ENCODE measurements around the gene OCIAD2. TPM values are rescaled to one million over a fixed set of nuclear protein-coding genes. Genes with fewer than 3 reads are reported as not detected.

The OCIAD2 gene
- total RNA-seq, 1 donor from 2014 or later = 29.7 TPM

Other genes with a start within 250 kb of the OCIAD2 start
- 48.7 and 51.5 TPM in 2 replicates for gene FRYL, start 126.5 kb downstream of the OCIAD2 start, total RNA-seq
- 129 and 141 TPM in 2 replicates for gene OCIAD1, start 75.7 kb downstream of the OCIAD2 start, total RNA-seq
- not detected in 2 replicates for gene CWH43, start 79.5 kb upstream of the OCIAD2 start, total RNA-seq